GM18502 (cell line): ENCODE measurements around the gene ETNK2.

Experiments
- ATAC-seq: cut with Tn5 transposase; IDR thresholded peaks from one replicate; pipeline ENCODE4 v1.9.1; 2021; ENCODE audit warnings: mild to moderate bottlenecking; ENCODE audit not compliant: unreplicated experiment, poor library complexity

ETNK2 gene

GRCh38 chr1:204178487-204179281, 26.8 kb upstream of the ETNK2 start:
- ATAC-seq: no peak

- no peak for ATAC-seq
Measured at GRCh38 chr1:204177133-204177532, 25.3 kb upstream of the ETNK2 start.

- ATAC-seq: no peak
Measured at GRCh38 chr1:204176049-204176448, 24.2 kb upstream of the ETNK2 start.

GRCh38 chr1:204174958-204175357, 23.1 kb upstream of the ETNK2 start:
- ATAC-seq: no peak

GRCh38 chr1:204172404-204173029, 20.7 kb upstream of the ETNK2 start:
- no peak for ATAC-seq

- ATAC-seq: no peak
Measured at GRCh38 chr1:204171751-204172178, 19.9 kb upstream of the ETNK2 start.

GRCh38 chr1:204170494-204171155, 18.8 kb upstream of the ETNK2 start:
- ATAC-seq: no peak

- ATAC-seq: no peak
Measured at GRCh38 chr1:204169858-204170257, 18.0 kb upstream of the ETNK2 start.

- no peak for ATAC-seq
Measured at GRCh38 chr1:204167730-204168129, 15.9 kb upstream of the ETNK2 start.

GRCh38 chr1:204166219-204166618, 14.4 kb upstream of the ETNK2 start, which contains the start of gene REN:
Gene REN, minus strand, starts transcription at chr1:204166337. Its CDS starts 44 bp downstream, at chr1:204166293.
- no peak for ATAC-seq

GRCh38 chr1:204162494-204163074, 10.7 kb upstream of the ETNK2 start:
- peak; percentile 54 for ATAC-seq

- ATAC-seq: no peak
Measured at GRCh38 chr1:204161609-204162493, 10.0 kb upstream of the ETNK2 start.

- ATAC-seq: no peak
Measured at GRCh38 chr1:204157962-204158361, 6.1 kb upstream of the ETNK2 start.

GRCh38 chr1:204155881-204156280, 4.0 kb upstream of the ETNK2 start:
- no peak for ATAC-seq

GRCh38 chr1:204154568-204155255, 2.9 kb upstream of the ETNK2 start:
- no peak for ATAC-seq

- ATAC-seq: no peak
Measured at GRCh38 chr1:204153667-204154066, 1.8 kb upstream of the ETNK2 start.

- ATAC-seq: no peak
Measured at GRCh38 chr1:204152310-204153044, 633 bp upstream of the ETNK2 start.

GRCh38 chr1:204150702-204151551, 917 bp downstream of the ETNK2 start:
- ATAC-seq: no peak
